Stimulated activated CD8-positive, alpha-beta memory T cell treated with anti-CD3 and anti-CD28 coated beads, Interleukin-4, amount 100 ng/mL, for 48 hours (primary cell): ENCODE measurements around the gene PCNT.
"Not testable (repeated sequence)": the region's sequence is repeated elsewhere in the genome, so short reads cannot be mapped to it uniquely, and the experiment has no call there.

ENCODE experiments used
- DNase-seq: peaks from one replicate; pipeline ENCODE4 v3.0.0-alpha.2; 2020

Gene PCNT

GRCh38 chr21:46388896-46389295, 64.9 kb downstream of the PCNT start:
- DNase-seq = no peak

DNA sequence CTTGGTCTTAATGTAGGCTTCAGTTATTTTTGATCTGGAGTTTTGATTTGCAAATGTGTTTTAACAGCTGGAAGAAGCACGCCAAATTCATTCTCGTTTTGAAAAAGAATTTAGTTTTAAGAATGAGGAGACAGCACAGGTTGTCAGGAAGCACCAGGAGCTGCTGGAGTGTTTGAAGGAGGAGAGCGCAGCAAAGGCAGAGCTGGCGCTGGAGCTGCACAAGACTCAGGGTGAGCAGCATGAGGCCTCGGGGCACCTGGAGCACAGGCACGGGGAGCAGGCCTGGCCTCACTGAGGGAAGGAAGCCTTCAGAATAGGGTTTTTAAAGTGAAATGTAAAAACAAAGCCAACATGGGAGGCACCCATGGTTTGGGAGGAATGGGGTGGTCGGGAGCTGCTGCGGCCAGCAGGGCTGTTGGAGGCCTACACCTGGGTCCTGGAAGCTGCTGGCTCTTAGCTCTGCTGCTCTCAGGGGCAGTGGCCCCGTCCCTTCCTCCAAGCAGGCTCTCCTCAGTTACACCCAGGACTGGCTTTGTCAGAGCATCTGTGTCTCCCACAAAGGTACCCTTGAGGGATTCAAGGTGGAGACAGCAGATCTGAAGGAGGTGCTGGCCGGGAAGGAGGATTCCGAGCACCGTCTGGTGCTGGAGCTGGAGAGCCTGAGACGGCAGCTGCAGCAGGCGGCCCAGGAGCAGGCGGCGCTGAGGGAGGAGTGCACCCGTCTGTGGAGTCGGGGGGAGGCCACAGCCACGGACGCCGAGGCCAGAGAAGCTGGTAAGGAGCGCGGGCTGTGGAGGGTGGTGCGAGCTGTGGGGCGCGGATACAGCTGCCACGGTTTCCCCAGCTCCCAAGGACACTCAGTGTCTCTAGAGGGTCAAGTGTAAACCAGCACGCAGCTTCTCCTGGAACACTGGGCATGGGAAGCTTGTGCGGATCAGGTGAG, 66.9 kb downstream of the PCNT start:
- no peak for DNase-seq

GRCh38 chr21:46391773-46392172, 67.8 kb downstream of the PCNT start:
- no peak for DNase-seq

GRCh38 chr21:46392921-46393320, 69.0 kb downstream of the PCNT start:
- DNase-seq = no peak

- DNase-seq = no peak
Measured at GRCh38 chr21:46393451-46393940, 69.5 kb downstream of the PCNT start.

DNA sequence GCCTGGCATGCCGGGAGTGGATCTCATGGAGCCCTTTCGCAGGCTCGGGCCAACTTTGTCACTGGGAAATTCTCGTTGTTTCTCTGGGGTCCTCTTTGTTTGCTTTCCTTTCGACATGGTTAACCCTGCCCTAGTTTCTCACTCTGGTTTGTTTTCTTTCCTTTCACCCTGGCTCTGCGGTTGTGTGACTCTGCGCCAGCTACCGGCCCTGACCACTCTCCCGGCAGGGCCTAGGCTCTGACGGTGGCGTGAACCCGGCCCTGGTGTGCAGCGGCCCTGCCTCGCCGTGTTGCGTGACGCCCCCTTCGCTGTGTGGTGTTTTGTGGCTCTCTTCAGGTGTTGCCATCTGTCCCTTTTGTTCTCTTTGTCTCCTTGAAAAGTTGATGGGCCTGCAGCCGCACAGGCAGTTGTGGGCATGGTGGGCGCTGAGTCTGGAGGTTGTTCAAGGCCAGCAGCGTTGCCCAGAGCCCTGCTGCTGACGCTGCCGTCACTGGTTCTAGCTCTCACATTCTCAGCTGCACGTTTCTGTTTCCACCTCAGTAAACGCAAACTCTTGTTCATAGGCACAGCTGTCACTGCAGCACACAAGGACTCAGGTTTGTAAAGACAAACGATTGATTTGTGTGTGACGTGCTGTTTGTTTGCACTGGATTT, 70.1 kb downstream of the PCNT start:
- no peak for DNase-seq

GRCh38 chr21:46394595-46395104, 70.7 kb downstream of the PCNT start:
- DNase-seq = no peak

DNA sequence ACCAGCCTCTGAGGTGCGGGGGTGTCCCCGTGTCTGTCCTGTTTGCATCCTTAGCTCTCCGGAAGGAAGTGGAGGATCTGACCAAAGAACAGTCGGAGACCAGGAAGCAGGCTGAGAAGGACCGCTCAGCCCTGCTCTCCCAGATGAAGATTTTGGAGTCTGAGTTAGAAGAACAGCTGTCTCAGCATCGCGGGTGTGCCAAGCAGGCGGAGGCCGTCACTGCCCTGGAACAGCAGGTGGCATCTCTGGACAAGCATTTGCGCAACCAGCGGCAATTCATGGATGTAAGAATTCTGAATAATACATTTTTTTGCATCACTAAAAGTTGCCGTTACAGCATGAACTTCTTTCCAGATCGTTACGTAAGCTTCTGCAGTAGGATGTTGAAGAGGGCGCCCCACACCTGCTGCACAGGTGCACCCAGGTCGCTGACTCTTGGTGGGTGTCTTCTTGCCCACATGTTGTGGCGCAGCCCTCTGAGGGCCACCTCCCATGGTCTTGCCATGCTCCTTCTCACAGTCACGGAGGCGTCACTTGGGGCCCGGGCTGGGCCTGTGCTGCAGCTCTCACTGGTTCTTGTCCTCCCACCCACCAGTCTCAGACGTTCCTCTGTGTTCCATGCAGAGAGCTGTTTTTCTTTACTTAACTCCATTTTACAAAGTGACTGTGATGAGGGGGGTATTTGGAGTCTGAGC, 73.4 kb downstream of the PCNT start:
- no peak for DNase-seq

DNA sequence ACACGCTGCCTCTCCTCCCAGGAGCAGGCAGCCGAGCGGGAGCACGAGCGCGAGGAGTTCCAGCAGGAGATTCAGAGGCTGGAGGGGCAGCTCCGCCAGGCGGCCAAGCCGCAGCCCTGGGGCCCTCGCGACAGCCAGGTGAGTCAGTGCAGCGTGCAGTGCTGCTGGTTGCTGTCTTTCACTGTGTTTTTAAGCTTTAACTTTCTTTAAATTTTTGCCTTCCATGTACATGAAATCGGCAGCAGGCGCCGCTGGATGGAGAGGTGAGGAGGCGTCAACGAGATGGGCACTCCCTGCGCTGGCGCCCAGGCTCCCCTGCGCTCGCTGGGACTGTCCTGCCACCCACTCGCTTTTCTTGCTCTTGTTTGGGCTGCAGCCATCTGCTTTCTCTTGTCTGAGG, 74.0 kb downstream of the PCNT start:
- DNase-seq = no peak

GRCh38 chr21:46399129-46399528, 75.2 kb downstream of the PCNT start:
- no peak for DNase-seq

DNA sequence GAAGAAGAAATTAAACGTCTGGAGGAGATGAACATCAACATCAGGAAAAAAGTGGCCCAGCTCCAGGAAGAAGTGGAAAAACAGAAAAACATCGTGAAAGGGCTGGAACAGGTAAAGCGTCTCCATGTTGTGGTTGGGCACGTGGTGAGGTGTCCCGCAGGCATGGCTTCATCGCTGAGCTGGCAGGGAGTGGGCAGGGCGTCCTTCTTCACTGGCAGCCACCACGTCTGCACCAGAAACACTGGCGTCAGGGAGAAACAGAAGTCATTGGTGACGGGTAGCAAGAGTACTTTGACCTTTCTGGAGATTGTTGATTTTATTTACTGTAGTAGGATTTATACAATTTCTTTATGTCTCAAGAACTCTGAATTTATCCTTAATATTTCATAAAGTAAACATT, 75.7 kb downstream of the PCNT start:
- no peak for DNase-seq

- DNase-seq = no peak
Measured at GRCh38 chr21:46401186-46401910, 77.4 kb downstream of the PCNT start.

DNA sequence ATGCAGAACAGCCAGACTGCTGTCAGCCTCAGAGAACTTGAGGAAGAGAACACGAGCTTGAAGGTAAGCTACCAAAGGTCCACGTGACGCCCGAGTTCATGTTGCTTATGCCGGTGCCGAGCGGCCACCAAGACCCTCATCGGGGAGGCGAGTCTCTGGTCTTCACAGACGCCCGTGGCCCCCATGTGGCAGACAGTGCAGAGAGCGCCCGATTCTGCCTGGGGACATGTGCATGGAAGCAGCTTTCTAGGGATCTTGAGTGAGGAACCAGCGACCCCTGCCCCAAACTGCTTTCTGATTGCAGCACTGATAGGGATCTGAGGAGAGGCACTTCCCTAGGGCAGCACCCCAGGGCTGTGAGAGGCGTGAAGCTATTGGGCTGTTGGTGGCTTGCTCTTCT, 78.5 kb downstream of the PCNT start:
- no peak for DNase-seq

GRCh38 chr21:46403234-46403811, 79.4 kb downstream of the PCNT start:
- not testable (repeated sequence) for DNase-seq

DNA sequence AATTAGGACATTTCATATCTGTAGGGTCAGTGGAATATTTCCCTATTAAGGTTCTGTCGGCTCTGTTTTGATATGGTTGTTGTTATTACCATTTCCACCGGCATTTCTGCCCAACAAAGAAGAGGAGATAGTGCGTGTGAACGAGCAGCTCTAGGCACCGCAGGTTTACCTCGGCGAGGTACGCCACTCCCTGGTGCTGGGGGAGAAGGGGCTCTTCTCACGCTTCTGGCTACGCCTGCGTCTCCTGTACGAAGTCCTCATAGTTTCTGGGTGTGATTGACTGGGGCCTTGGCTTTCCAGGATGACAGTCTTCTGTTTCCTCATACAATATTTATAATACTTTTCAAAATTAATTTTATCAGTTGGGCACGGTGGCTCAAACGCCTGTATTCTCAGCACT, 80.3 kb downstream of the PCNT start:
- no peak for DNase-seq

- no peak for DNase-seq
Measured at GRCh38 chr21:46406001-46406400, 82.0 kb downstream of the PCNT start.

DNA sequence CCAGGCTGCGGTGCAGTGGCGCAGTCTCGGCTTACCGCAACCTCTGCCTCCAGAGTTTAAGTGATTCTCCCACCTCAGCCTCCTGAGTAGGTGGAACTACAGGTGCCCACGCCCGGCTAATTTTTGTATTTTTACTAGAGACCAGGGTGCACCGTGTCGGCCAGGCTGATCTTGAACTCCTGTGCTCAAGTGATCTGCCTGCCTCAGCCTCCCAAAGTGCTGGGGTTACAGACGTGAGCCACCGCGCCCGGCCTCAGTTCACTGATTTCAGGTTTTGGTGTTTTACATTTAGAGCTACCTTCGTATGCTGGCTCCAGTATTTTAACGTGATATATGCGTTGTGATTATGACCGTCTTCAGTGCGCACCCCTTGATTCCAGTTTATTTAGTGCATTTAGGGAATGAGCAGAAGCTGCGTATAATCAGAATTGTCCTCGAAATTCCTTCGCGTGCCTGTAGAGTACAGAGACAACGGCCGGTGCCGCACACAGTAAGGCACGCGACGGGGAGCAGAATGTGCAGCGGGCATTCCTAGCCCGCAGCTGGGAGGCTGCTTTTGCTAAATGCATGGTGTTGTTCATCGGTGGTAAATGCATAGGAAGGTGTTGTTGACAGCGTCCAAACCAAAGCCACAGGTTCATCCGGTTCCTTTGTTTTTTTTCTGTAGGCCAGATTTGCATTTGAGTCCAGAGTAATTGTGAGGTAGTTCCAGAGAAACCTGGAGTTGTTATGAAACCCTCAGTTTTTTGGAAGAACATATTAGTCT, 85.9 kb downstream of the PCNT start:
- DNase-seq = no peak

DNA sequence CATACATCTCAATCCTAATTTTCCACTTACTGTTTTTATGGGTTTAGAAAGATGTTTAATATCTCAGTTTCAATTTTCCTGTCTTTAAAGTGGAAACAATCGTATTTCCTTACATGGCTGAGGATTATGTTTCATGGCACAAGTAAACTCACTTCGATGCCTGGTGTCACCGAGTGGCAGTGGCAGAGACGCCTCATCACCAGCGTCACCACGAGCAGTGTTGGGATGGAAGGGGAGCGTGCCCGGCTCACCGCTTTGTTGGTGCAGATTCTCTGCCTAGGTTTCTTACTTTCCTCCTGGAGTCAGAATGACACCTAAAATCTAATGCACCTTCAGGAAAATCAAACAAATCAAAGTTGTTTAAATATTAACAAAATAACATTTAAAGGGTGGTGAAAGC, 86.6 kb downstream of the PCNT start:
- DNase-seq = no peak

GRCh38 chr21:46411236-46411635, 87.3 kb downstream of the PCNT start:
- DNase-seq = no peak

DNA sequence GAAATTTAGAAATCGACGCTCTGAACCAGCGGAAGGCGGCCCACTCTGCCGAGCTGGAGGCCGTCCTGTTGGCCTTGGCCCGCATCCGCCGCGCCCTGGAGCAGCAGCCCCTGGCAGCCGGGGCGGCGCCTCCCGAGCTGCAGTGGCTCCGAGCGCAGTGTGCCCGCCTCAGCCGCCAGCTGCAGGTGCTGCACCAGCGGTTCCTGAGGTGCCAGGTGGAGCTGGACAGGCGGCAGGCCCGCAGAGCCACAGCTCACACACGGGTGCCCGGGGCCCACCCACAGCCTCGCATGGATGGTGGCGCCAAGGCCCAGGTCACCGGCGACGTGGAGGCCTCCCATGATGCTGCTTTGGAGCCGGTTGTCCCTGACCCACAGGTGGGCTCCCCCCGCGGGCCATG, 87.7 kb downstream of the PCNT start:
- DNase-seq = no peak
